Measurements from ENCODE around the gene KCNH5. TPM values are rescaled to one million over a fixed set of nuclear protein-coding genes. Genes with fewer than 3 reads are reported as not detected.
"Not testable (repeated sequence)": the region's sequence is repeated elsewhere in the genome, so short reads cannot be mapped to it uniquely, and the experiment has no call there.

KCNH5 gene
- total RNA-seq, 3 donors from 2014 or later (not counting 1 experiment from before 2014, with no cell fraction given): not detected

- no peak overlapping the region for H3K27ac Mint-ChIP-seq
- no peak overlapping the region for H3K4me3 ChIP-seq (ENCODE audit: low read length)
- no peak for TF ChIP-seq CTCF (IDR thresholded peaks at IDR 0.05)
- H3K4me1 Mint-ChIP-seq: no peaks in the 10 kb centered on the region
- DNase-seq: no peak
- H3K27ac ChIP-seq (ENCODE audit: low read length): no peak overlapping the region
- H3K27me3 Mint-ChIP-seq (ENCODE audit: low read depth in 2 of 2): no peaks in the 10 kb centered on the region
- peaks cover 2% of the 10 kb centered on the region for H3K9me3 ChIP-seq (ENCODE audit: control insufficient read depth, insufficient read depth, low read length)
- no peaks in the 10 kb centered on the region for H3K27me3 ChIP-seq (ENCODE audit: control insufficient read depth, insufficient read depth, low read length)
- H3K36me3 ChIP-seq (ENCODE audit: control insufficient read depth, insufficient read depth, low read length): no peaks in the 10 kb centered on the region
- no peaks in the 10 kb centered on the region for H3K36me3 Mint-ChIP-seq
- peaks cover 14 to 17% of the 10 kb centered on the region in 2 donors for H3K9me3 Mint-ChIP-seq
- 61% methylated on average over 3 of the region's 5 CpGs for WGBS (ENCODE audit: insufficient coverage)
- no peak overlapping the region for H3K4me3 Mint-ChIP-seq
- intact Hi-C loops (cut with micrococcal nuclease): no loop called here
- H3K4me1 ChIP-seq (ENCODE audit: control insufficient read depth, insufficient read depth, low read length): no peaks in the 10 kb centered on the region
- no peak for ATAC-seq
Measured at GRCh38 chr14:62792578-62792977, 252.7 kb downstream of the KCNH5 start.

DNA sequence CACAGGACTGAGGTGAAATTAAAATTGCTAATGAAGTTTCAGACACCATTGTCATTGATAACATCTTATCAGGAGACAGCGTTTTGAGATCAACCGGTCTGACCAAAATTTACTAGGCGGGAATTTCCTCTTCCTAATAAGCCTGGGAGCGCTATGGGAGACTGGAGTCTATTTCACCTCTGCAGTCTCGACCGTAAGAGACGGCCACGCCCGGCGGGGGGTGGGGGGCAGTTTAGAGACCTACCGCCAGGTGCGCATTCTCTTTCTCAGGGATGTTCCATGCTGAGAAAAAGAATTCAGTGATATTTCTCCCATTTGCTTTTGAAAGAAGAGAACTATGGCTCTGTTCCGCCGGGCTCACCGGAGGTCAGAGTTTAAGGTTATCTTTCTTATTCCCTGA lies 263.9 kb downstream of the KCNH5 start:
- H3K27ac Mint-ChIP-seq; H3K4me1 ChIP-seq (ENCODE audit: control insufficient read depth, insufficient read depth, low read length); intact Hi-C loops (cut with micrococcal nuclease); H3K9me3 ChIP-seq (ENCODE audit: control insufficient read depth, insufficient read depth, low read length); ATAC-seq; H3K27me3 ChIP-seq (ENCODE audit: control insufficient read depth, insufficient read depth, low read length); DNase-seq; H3K9me3 Mint-ChIP-seq; H3K36me3 ChIP-seq (ENCODE audit: control insufficient read depth, insufficient read depth, low read length); H3K4me3 ChIP-seq (ENCODE audit: low read length); H3K4me3 Mint-ChIP-seq; H3K27ac ChIP-seq (ENCODE audit: low read length); H3K27me3 Mint-ChIP-seq (ENCODE audit: low read depth in 2 of 2); H3K36me3 Mint-ChIP-seq; H3K4me1 Mint-ChIP-seq: not testable (repeated sequence)
- WGBS (ENCODE audit: insufficient coverage): 63% methylated on average over 15 of the region's 15 CpGs

- H3K36me3 Mint-ChIP-seq: peaks cover 7% of the 10 kb centered on the region
- no peak for DNase-seq
- H3K9me3 ChIP-seq (ENCODE audit: control insufficient read depth, insufficient read depth, low read length): peaks cover 7% of the 10 kb centered on the region
- 71% methylated on average over 1 of the region's 1 CpG for WGBS (ENCODE audit: insufficient coverage)
- H3K27me3 ChIP-seq (ENCODE audit: control insufficient read depth, insufficient read depth, low read length): no peaks in the 10 kb centered on the region
- no peak for TF ChIP-seq CTCF (IDR thresholded peaks at IDR 0.05)
- peaks cover 7 to 8% of the 10 kb centered on the region in 2 donors for H3K9me3 Mint-ChIP-seq
- no peaks in the 10 kb centered on the region for H3K4me1 ChIP-seq (ENCODE audit: control insufficient read depth, insufficient read depth, low read length)
- no peak overlapping the region for H3K27ac Mint-ChIP-seq
- no peak overlapping the region for H3K4me3 ChIP-seq (ENCODE audit: low read length)
- no peaks in the 10 kb centered on the region for H3K36me3 ChIP-seq (ENCODE audit: control insufficient read depth, insufficient read depth, low read length)
- ATAC-seq: no peak
- H3K4me3 Mint-ChIP-seq: no peak overlapping the region
- intact Hi-C loops (cut with micrococcal nuclease): no loop called here
- no peaks in the 10 kb centered on the region for H3K27me3 Mint-ChIP-seq (ENCODE audit: low read depth in 2 of 2)
- no peaks in the 10 kb centered on the region for H3K4me1 Mint-ChIP-seq
- H3K27ac ChIP-seq (ENCODE audit: low read length): no peak overlapping the region
Measured at GRCh38 chr14:62778852-62779251, 266.4 kb downstream of the KCNH5 start.

DNA sequence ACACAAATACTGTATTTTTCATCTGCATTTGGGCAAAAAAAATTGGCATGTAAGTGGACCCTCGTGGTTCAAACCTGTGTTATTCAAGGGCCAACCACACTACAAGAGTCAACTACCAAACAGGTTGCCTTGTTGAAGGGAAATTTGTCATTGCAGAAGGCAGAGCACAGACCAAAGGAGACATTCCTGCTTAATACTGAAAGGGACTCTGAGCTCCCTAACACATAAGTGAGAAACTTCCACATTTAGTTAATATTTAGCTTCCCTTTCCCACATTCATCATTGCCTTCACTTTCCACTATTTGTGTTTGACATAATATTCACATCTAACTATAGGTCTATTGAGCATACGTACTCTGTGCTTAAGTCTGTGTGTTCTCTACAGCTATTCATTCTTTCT lies 266.9 kb downstream of the KCNH5 start:
- 64% methylated on average over 2 of the region's 2 CpGs for WGBS (ENCODE audit: insufficient coverage)
- Mint-ChIP-seq H3K36me3 (peaks cover 7% of the 10 kb centered on the region), H3K27ac (no peak overlapping the region), H3K27me3 (ENCODE audit: low read depth in 2 of 2) (no peaks in the 10 kb centered on the region), H3K4me3 (no peak overlapping the region), H3K4me1 (no peaks in the 10 kb centered on the region), H3K9me3 (peaks cover 7 to 8% of the 10 kb centered on the region in 2 donors)
- TF ChIP-seq CTCF (IDR thresholded peaks at IDR 0.05): no peak
- H3K27ac ChIP-seq (ENCODE audit: low read length): no peak overlapping the region
- intact Hi-C loops (cut with micrococcal nuclease): no loop called here
- peaks cover 7% of the 10 kb centered on the region for H3K9me3 ChIP-seq (ENCODE audit: control insufficient read depth, insufficient read depth, low read length)
- H3K36me3 ChIP-seq (ENCODE audit: control insufficient read depth, insufficient read depth, low read length): no peaks in the 10 kb centered on the region
- H3K27me3 ChIP-seq (ENCODE audit: control insufficient read depth, insufficient read depth, low read length): no peaks in the 10 kb centered on the region
- ATAC-seq: no peak
- no peak overlapping the region for H3K4me3 ChIP-seq (ENCODE audit: low read length)
- DNase-seq: no peak
- H3K4me1 ChIP-seq (ENCODE audit: control insufficient read depth, insufficient read depth, low read length): no peaks in the 10 kb centered on the region
